22Rv1 (cell line): Measurements from ENCODE around the gene RNF157.

ENCODE experiments used
- ZFX ChIP-seq: fragments of 450-650 bp; IDR thresholded peaks from 2 replicates; pipeline ENCODE4 v1.6.1; 2017; ENCODE audit warnings: antibody characterized with exemption, borderline replicate concordance
- TF ChIP-seq, protein P1 (sequence below): fragments of 450-650 bp; IDR thresholded peaks from 2 replicates; pipeline ENCODE4 v1.5.1; 2017; ENCODE audit warnings: mild to moderate bottlenecking

DNA sequence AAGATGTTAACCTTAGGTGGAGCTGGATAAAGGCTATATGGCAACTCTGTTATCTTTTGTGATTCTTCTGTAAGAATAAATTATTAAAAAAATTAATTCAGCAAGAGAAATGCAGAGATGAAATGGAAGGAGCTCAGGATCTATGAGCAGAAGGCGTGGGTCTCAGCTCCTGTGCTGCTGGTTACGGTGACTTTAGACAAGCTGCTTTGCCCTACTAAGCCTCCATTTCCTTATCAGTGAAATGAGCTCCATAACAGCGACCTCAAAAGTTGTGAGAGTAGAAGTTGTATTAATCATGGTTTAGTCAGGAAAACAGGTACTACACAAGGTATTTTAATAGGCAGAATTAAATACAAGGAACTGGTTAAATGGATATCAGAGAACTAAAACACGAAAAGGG is 51.0 kb downstream of the RNF157 start:
- TF ChIP-seq, protein P1, sequence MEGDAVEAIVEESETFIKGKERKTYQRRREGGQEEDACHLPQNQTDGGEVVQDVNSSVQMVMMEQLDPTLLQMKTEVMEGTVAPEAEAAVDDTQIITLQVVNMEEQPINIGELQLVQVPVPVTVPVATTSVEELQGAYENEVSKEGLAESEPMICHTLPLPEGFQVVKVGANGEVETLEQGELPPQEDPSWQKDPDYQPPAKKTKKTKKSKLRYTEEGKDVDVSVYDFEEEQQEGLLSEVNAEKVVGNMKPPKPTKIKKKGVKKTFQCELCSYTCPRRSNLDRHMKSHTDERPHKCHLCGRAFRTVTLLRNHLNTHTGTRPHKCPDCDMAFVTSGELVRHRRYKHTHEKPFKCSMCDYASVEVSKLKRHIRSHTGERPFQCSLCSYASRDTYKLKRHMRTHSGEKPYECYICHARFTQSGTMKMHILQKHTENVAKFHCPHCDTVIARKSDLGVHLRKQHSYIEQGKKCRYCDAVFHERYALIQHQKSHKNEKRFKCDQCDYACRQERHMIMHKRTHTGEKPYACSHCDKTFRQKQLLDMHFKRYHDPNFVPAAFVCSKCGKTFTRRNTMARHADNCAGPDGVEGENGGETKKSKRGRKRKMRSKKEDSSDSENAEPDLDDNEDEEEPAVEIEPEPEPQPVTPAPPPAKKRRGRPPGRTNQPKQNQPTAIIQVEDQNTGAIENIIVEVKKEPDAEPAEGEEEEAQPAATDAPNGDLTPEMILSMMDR, result no peak
- TF ChIP-seq ZFX, result no peak
